ENCODE data around the gene SEPTIN1. TPM values are rescaled to one million over a fixed set of nuclear protein-coding genes. Genes with fewer than 3 reads are reported as not detected.

SEPTIN1 gene
- total and polyA plus RNA-seq, 2 of the 13 experiments (the other 11 are each of a cell fraction or from before 2014, with no cell fraction given): 0.18 to 0.67 TPM

- DNase-seq (ENCODE audit: low spot score) (no peak), ATAC-seq (no peak), FAIRE-seq (no peak)
- WGBS (ENCODE audit: low lambda C conversion rate): 66% methylated on average over 14 of the region's 14 CpGs
- intact Hi-C loops (cut with micrococcal nuclease; ENCODE audit: unreplicated experiment) (loop anchor here (1.0 kb wide), 1 partner anchor 36 kb away; the partner anchor contains the start of gene TBC1D10B), in situ Hi-C loops (cut with HindIII; ENCODE audit: extremely low pct_ligation_motif_present, low pct_unique_long_range_greater_than_20kb) (no loop called here)
- Histone ChIP-seq H3K27ac (ENCODE audit: extremely low read length, insufficient read depth, low read length) (peak overlapping the region; percentile 85), H3K9ac (ENCODE audit: insufficient read depth, low read depth, low read length) (peak overlapping the region; percentile 88), H4K20me1 (ENCODE audit: insufficient read depth, low read length) (no peaks in the 10 kb centered on the region), H3K9me3 (ENCODE audit: low read length) (no peaks in the 10 kb centered on the region), H3K4me1 (ENCODE audit: insufficient read depth, low read length) (peaks cover 44% of the 10 kb centered on the region), H3K79me2 (ENCODE audit: insufficient read depth, low read length) (peaks cover 9% of the 10 kb centered on the region), H3K4me3 (replicated peaks in 1 of 3; ENCODE audit: insufficient read depth in 1 of 3, low read depth in 2 of 3, low read length in 3 of 3) (peak overlapping the region; percentile 87 to 96 (median 91); a peak in 5 of 6 replicates), H3K4me2 (ENCODE audit: low read depth, low read length) (peak overlapping the region; percentile 93), H3K27me3 (ENCODE audit: control insufficient read depth in 1 of 2, insufficient read depth in 2 of 2, low read length in 2 of 2) (no peaks in the 10 kb centered on the region), H3K36me3 (replicated peaks in 1 of 2; ENCODE audit: control insufficient read depth in 1 of 2, insufficient read depth in 2 of 2, low read length in 2 of 2) (peaks cover 5 to 6% of the 10 kb centered on the region in 2 experiments), H2AFZ (ENCODE audit: low read length) (peak overlapping the region; percentile 16)
- BruUV-seq (replicated peaks): no TSS peak
- POLR2A ChIA-PET: interaction anchor here (0.6 to 4.9 kb wide), 24 partner anchors 8 to 574 kb away, joined by 3 to 70 read pairs (median 6); partner anchors contain the start of genes CD2BP2, DCTPP1, SEPTIN1 and TBC1D10B
- CTCF ChIA-PET (ENCODE audit: low intra/inter-chr PET ratio, low total read pairs): no interaction called here
- no peak for TF ChIP-seq POGZ (CRISPR knock-in tag; IDR thresholded peaks at IDR 0.05)
- no peak for TF ChIP-seq ZNF121 (CRISPR knock-in tag; IDR thresholded peaks at IDR 0.05)
- peak; percentile 9; the same call in 1 of the 2 replicates for TF ChIP-seq ZMYM3 (CRISPR knock-in tag; IDR thresholded peaks at IDR 0.05)
- no peak for TF ChIP-seq NBN (conservative IDR thresholded peaks at IDR 0.05)
- 0 out of 2 replicates have a peak, but pooled peaks have one; percentile 21 for TF ChIP-seq ZNF589 (CRISPR knock-in tag; conservative IDR thresholded peaks at IDR 0.05)
- TF ChIP-seq MED8 (CRISPR knock-in tag; IDR thresholded peaks at IDR 0.05; ENCODE audit: insufficient replicate concordance): peak; percentile 22
- TF ChIP-seq ZNF629 (CRISPR knock-in tag; conservative IDR thresholded peaks at IDR 0.05): peak; percentile 81
- peak; percentile 66; the same call in 1 of the 2 replicates for TF ChIP-seq HNF1B (CRISPR knock-in tag; IDR thresholded peaks at IDR 0.05)
- no peak for TF ChIP-seq ZXDC (CRISPR knock-in tag; IDR thresholded peaks at IDR 0.05)
- no peak for TF ChIP-seq ZNF34 (CRISPR knock-in tag; IDR thresholded peaks at IDR 0.05; ENCODE audit: borderline replicate concordance)
- TF ChIP-seq KLF9 (CRISPR knock-in tag; IDR thresholded peaks at IDR 0.05; ENCODE audit: low read depth): no peak
- TF ChIP-seq ZNF503 (CRISPR knock-in tag; IDR thresholded peaks at IDR 0.05): 0 out of 2 replicates have a peak, but pooled peaks have one; percentile 4
- TF ChIP-seq CAMTA2 (CRISPR knock-in tag; IDR thresholded peaks at IDR 0.05; ENCODE audit: borderline replicate concordance): 0 out of 2 replicates have a peak, but pooled peaks have one; percentile 28
- TF ChIP-seq ZNF572 (CRISPR knock-in tag; IDR thresholded peaks at IDR 0.05): peak; percentile 82; the same call in 1 of the 2 replicates
- TF ChIP-seq ETS1 (CRISPR knock-in tag; IDR thresholded peaks at IDR 0.05): 0 out of 2 replicates have a peak, but pooled peaks have one; percentile 28
Measured at GRCh38 chr16:30406795-30407101, 24.4 kb upstream of the SEPTIN1 start.
